ENCODE data around the gene SLC10A6. TPM values are rescaled to one million over a fixed set of nuclear protein-coding genes. Genes with fewer than 3 reads are reported as not detected.

Gene SLC10A6
- total RNA-seq, 4 donors from 2014 or later = 7.8 to 15.6 (median 9.4) TPM

GRCh38 chr4:86809809-86810208 lies 39.4 kb downstream of the SLC10A6 start:
- no peak overlapping the region for H3K4me3 ChIP-seq
- WGBS, 2 donors = 89 to 93% methylated on average over 3 of the region's 3 CpGs
- H3K9me3 ChIP-seq = no peaks in the 10 kb centered on the region
- DNase-seq (ENCODE audit: low spot score in 2 of 2) = no peak
- H3K4me1 ChIP-seq = no peaks in the 10 kb centered on the region
- H3K27me3 ChIP-seq = no peaks in the 10 kb centered on the region
- no peak overlapping the region for H3K27ac ChIP-seq
- TF ChIP-seq EP300 (IDR thresholded peaks at IDR 0.05) (no peak), POLR2A (IDR thresholded peaks at IDR 0.05) (no peak), CTCF (IDR thresholded peaks at IDR 0.05) (no peak)
- peaks cover 0 to 93% (median 0%) of the 10 kb centered on the region in 3 donors for H3K36me3 ChIP-seq

- no peak overlapping the region for H3K27ac ChIP-seq
- no peak overlapping the region for H3K4me3 ChIP-seq
- no peaks in the 10 kb centered on the region for H3K27me3 ChIP-seq
- WGBS, 2 donors = 95 to 96% methylated on average over 8 of the region's 8 CpGs
- no peaks in the 10 kb centered on the region for H3K4me1 ChIP-seq
- peaks cover 0 to 56% (median 5%) of the 10 kb centered on the region in 3 donors for H3K36me3 ChIP-seq
- DNase-seq (ENCODE audit: low spot score in 2 of 2) = no peak
- no peak for TF ChIP-seq EP300 (IDR thresholded peaks at IDR 0.05)
- TF ChIP-seq POLR2A (IDR thresholded peaks at IDR 0.05) = no peak
- no peak for TF ChIP-seq CTCF (IDR thresholded peaks at IDR 0.05)
- no peaks in the 10 kb centered on the region for H3K9me3 ChIP-seq
These were observed 58.1 kb downstream of the SLC10A6 start for GRCh38 chr4:86791126-86791525.

- no peak for DNase-seq (ENCODE audit: low spot score in 2 of 2)
- no peak for TF ChIP-seq POLR2A (IDR thresholded peaks at IDR 0.05)
- 68 to 89% methylated on average over 2 of the region's 2 CpGs for WGBS, 2 donors
- peaks cover 0 to 69% (median 5%) of the 10 kb centered on the region in 3 donors for H3K36me3 ChIP-seq
- no peaks in the 10 kb centered on the region for H3K27me3 ChIP-seq
- no peaks in the 10 kb centered on the region for H3K9me3 ChIP-seq
- H3K27ac ChIP-seq = no peak overlapping the region
- no peak overlapping the region for H3K4me3 ChIP-seq
- no peaks in the 10 kb centered on the region for H3K4me1 ChIP-seq
These were observed 60.4 kb downstream of the SLC10A6 start for GRCh38 chr4:86788826-86789225.

- no peak overlapping the region for H3K4me3 ChIP-seq
- 91 to 93% methylated on average over 4 of the region's 4 CpGs for WGBS, 2 donors
- no peak for DNase-seq (ENCODE audit: low spot score in 2 of 2)
- H3K27me3 ChIP-seq = no peaks in the 10 kb centered on the region
- peaks cover 0 to 76% (median 0%) of the 10 kb centered on the region in 3 donors for H3K36me3 ChIP-seq
- H3K27ac ChIP-seq = no peak overlapping the region
- no peak for TF ChIP-seq CTCF (IDR thresholded peaks at IDR 0.05)
- TF ChIP-seq POLR2A (IDR thresholded peaks at IDR 0.05) = no peak
- TF ChIP-seq EP300 (IDR thresholded peaks at IDR 0.05) = no peak
- H3K9me3 ChIP-seq = no peaks in the 10 kb centered on the region
- peaks cover 0 to 5% (median 0%) of the 10 kb centered on the region in 4 donors for H3K4me1 ChIP-seq
These were observed 71.0 kb downstream of the SLC10A6 start for GRCh38 chr4:86778175-86778574.

GRCh38 chr4:86775061-86775460 lies 74.1 kb downstream of the SLC10A6 start:
- 75 to 91% methylated on average over 4 of the region's 4 CpGs for WGBS, 2 donors
- no peak for TF ChIP-seq POLR2A (IDR thresholded peaks at IDR 0.05)
- no peak for TF ChIP-seq EP300 (IDR thresholded peaks at IDR 0.05)
- TF ChIP-seq CTCF (IDR thresholded peaks at IDR 0.05) = no peak
- Histone ChIP-seq H3K9me3 (no peaks in the 10 kb centered on the region), H3K4me3 (no peak overlapping the region), H3K4me1 (no peaks in the 10 kb centered on the region), H3K27ac (no peak overlapping the region), H3K27me3 (no peaks in the 10 kb centered on the region), H3K36me3 (peaks cover 0 to 83% (median 0%) of the 10 kb centered on the region in 3 donors)
- DNase-seq (ENCODE audit: low spot score in 2 of 2) = no peak

Other genes with a start within 250 kb of the SLC10A6 start
- 1 to 10 TPM in 3 of 4 donors, under 1 TPM in 1; 0.66 to 5.3 (median 3.4) TPM for gene C4orf36, start 43.0 kb upstream of the SLC10A6 start, total RNA-seq
- 100 to 1,000 TPM; 105 to 152 (median 111) TPM for gene AFF1, start 85.6 kb upstream of the SLC10A6 start, total RNA-seq